Measurements from ENCODE around the gene DOK6.

Gene DOK6

GRCh38 chr18:69490813-69491212 is 90.1 kb downstream of the DOK6 start:
- Histone ChIP-seq H3K4me2 (ENCODE audit: low read length) (no peak overlapping the region), H3K4me3 (ENCODE audit: low read length) (no peak overlapping the region), H2AFZ (ENCODE audit: low read depth, low read length) (no peak overlapping the region), H3K36me3 (replicated peaks; ENCODE audit: low read depth, low read length) (no peaks in the 10 kb centered on the region), H3K79me2 (ENCODE audit: low read length) (no peaks in the 10 kb centered on the region), H3K9ac (ENCODE audit: low read length) (no peak overlapping the region), H3K4me1 (ENCODE audit: low read length) (no peaks in the 10 kb centered on the region), H3K27ac (ENCODE audit: low read length) (no peak overlapping the region), H3K9me3 (ENCODE audit: insufficient read depth, low read length) (no peaks in the 10 kb centered on the region), H4K20me1 (ENCODE audit: insufficient read depth, low read length) (no peaks in the 10 kb centered on the region), H3K27me3 (ENCODE audit: low read depth, low read length) (no peaks in the 10 kb centered on the region)
- TF ChIP-seq CTCF (IDR thresholded peaks at IDR 0.05; ENCODE audit: low read depth, low read length) (no peak), EZH2phosphoT487 (IDR thresholded peaks at IDR 0.05; ENCODE audit: low read depth) (no peak)

- Histone ChIP-seq H2AFZ (ENCODE audit: low read depth, low read length) (no peak overlapping the region), H3K4me2 (ENCODE audit: low read length) (no peak overlapping the region), H3K27ac (ENCODE audit: low read length) (no peak overlapping the region)
Observed at GRCh38 chr18:69491576-69491975, 90.9 kb downstream of the DOK6 start.

GRCh38 chr18:69492861-69493260 is 92.2 kb downstream of the DOK6 start:
- Histone ChIP-seq H3K9me3 (ENCODE audit: insufficient read depth, low read length) (no peaks in the 10 kb centered on the region), H3K27me3 (ENCODE audit: low read depth, low read length) (no peaks in the 10 kb centered on the region)
- TF ChIP-seq CTCF (IDR thresholded peaks at IDR 0.05; ENCODE audit: low read depth, low read length): no peak
- no peak for TF ChIP-seq EZH2phosphoT487 (IDR thresholded peaks at IDR 0.05; ENCODE audit: low read depth)

More at GRCh38 chr18:69491576-69491975, 90.9 kb downstream of the DOK6 start:
- Histone ChIP-seq H3K27me3 (ENCODE audit: low read depth, low read length) (no peaks in the 10 kb centered on the region), H3K9me3 (ENCODE audit: insufficient read depth, low read length) (no peaks in the 10 kb centered on the region), H3K4me1 (ENCODE audit: low read length) (no peaks in the 10 kb centered on the region), H3K9ac (ENCODE audit: low read length) (no peak overlapping the region), H3K79me2 (ENCODE audit: low read length) (no peaks in the 10 kb centered on the region), H3K4me3 (ENCODE audit: low read length) (no peak overlapping the region), H4K20me1 (ENCODE audit: insufficient read depth, low read length) (no peaks in the 10 kb centered on the region), H3K36me3 (replicated peaks; ENCODE audit: low read depth, low read length) (no peaks in the 10 kb centered on the region)
- TF ChIP-seq EZH2phosphoT487 (IDR thresholded peaks at IDR 0.05; ENCODE audit: low read depth) (no peak), CTCF (IDR thresholded peaks at IDR 0.05; ENCODE audit: low read depth, low read length) (no peak)

GRCh38 chr18:69494841-69495240 is 94.2 kb downstream of the DOK6 start:
- Histone ChIP-seq H3K9ac (ENCODE audit: low read length) (no peak overlapping the region), H3K79me2 (ENCODE audit: low read length) (no peaks in the 10 kb centered on the region), H3K27ac (ENCODE audit: low read length) (no peak overlapping the region), H2AFZ (ENCODE audit: low read depth, low read length) (no peak overlapping the region), H3K4me1 (ENCODE audit: low read length) (no peaks in the 10 kb centered on the region), H3K4me2 (ENCODE audit: low read length) (no peak overlapping the region), H3K36me3 (replicated peaks; ENCODE audit: low read depth, low read length) (no peaks in the 10 kb centered on the region), H3K4me3 (ENCODE audit: low read length) (no peak overlapping the region), H3K9me3 (ENCODE audit: insufficient read depth, low read length) (no peaks in the 10 kb centered on the region), H4K20me1 (ENCODE audit: insufficient read depth, low read length) (no peaks in the 10 kb centered on the region), H3K27me3 (ENCODE audit: low read depth, low read length) (no peaks in the 10 kb centered on the region)
- TF ChIP-seq CTCF (IDR thresholded peaks at IDR 0.05; ENCODE audit: low read depth, low read length): no peak

More at GRCh38 chr18:69492861-69493260, 92.2 kb downstream of the DOK6 start:
- no peak overlapping the region for H3K4me3 ChIP-seq (ENCODE audit: low read length)
- no peaks in the 10 kb centered on the region for H3K4me1 ChIP-seq (ENCODE audit: low read length)
- H3K79me2 ChIP-seq (ENCODE audit: low read length): no peaks in the 10 kb centered on the region
- no peak overlapping the region for H3K9ac ChIP-seq (ENCODE audit: low read length)
- H3K36me3 ChIP-seq (replicated peaks; ENCODE audit: low read depth, low read length): no peaks in the 10 kb centered on the region
- no peak overlapping the region for H3K4me2 ChIP-seq (ENCODE audit: low read length)
- H4K20me1 ChIP-seq (ENCODE audit: insufficient read depth, low read length): no peaks in the 10 kb centered on the region
- H3K27ac ChIP-seq (ENCODE audit: low read length): no peak overlapping the region
- H2AFZ ChIP-seq (ENCODE audit: low read depth, low read length): no peak overlapping the region

Measured in OCI-LY3 (cell line).